Stimulated activated CD4-positive, alpha-beta T cell treated with anti-CD3 and anti-CD28 coated beads, Interleukin-2, amount 100 ng/mL, for 48 hours (primary cell): ENCODE results near the gene KCNK10.
A peak's percentile ranks its signal among the peaks of the same experiment; 100 is the strongest.

Source experiments
- DNase-seq, 2 donors: peaks; one replicate each; pipeline ENCODE4 v3.0.0-alpha.2; 2020

Gene KCNK10, protein sequence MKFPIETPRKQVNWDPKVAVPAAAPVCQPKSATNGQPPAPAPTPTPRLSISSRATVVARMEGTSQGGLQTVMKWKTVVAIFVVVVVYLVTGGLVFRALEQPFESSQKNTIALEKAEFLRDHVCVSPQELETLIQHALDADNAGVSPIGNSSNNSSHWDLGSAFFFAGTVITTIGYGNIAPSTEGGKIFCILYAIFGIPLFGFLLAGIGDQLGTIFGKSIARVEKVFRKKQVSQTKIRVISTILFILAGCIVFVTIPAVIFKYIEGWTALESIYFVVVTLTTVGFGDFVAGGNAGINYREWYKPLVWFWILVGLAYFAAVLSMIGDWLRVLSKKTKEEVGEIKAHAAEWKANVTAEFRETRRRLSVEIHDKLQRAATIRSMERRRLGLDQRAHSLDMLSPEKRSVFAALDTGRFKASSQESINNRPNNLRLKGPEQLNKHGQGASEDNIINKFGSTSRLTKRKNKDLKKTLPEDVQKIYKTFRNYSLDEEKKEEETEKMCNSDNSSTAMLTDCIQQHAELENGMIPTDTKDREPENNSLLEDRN

DNA sequence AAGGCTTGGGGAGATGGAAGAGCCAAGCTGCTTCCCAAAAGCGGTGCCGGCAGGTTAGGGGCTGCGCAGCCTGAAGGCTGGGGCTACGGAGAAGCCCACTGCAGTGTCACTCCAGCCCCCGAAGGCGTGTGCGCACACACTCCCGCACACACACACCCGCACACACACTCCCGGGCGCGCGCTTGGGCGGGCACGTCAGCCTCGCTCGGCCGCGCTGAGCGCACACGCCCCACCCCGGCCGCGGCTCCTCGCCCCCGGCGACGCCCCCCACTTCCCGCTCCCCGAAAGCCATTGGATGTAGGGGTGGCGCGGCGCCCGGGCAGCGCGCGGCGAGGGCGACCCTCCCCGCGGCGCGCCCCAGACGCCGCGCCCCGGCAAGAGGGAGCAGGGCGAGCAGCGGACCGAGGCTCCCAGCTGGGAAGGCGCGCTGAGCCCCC is at the start of gene KCNK10:
KCNK10 (minus strand) TSS at position 184 of the 437 bp plus-strand sequence. CDS start 471 bp downstream, outside the sequence.
- no peak for DNase-seq

DNA sequence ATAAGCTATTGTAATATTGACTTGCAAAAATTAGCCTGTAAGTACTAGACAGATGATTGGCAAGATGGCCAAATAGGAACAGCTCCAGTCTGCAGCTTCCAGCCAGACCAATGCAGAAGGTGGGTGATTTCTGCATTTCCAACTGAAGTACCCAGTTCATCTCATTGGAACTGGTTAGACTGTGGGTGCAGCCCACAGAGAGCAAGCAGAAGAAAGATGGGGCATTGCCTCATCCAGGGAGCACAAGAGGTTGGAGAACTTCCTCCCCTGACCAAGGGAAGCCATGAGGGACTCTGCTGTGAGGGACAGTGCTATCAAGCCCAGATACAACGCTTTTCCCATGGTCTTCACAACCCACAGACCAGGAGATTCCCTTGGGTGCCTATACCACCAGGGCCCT is 46.4 kb upstream of the KCNK10 start:
- DNase-seq, result no peak

DNA sequence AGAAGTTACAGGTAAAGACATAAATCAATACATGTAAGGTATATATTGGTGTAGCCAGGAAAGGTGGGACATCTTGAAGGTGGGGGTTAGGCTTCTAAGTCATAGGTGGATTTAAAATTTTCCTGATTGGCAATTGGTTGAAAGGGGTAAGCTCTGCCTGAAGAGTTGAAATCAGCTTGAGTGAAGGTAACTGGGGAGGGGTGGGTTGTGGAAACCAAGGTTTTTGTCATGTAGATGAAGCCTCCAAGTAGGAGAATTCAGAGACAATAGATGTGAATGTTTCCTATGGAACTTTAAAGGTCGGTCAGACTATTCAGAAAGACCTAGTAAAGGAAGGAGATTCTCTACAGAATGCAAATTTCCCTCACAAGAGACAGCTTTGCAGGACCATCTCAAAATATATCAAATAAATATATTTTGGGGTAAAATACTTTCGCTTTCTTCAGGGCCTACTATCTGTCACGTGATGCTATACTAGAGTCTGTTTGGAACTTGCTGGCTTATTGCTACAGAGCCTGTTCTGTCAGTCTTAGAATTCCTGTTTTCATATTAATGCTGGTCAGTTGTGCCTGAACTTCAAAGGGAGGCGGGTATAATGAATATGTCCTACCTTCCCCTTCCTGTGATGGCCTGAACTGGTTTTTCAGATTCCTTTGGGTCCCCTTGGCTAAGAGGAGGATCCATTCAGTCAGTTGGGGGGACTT is 41.8 kb upstream of the KCNK10 start:
- no peak for DNase-seq

GRCh38 chr14:88363644-88364043 is 40.6 kb upstream of the KCNK10 start:
- no peak for DNase-seq

DNA sequence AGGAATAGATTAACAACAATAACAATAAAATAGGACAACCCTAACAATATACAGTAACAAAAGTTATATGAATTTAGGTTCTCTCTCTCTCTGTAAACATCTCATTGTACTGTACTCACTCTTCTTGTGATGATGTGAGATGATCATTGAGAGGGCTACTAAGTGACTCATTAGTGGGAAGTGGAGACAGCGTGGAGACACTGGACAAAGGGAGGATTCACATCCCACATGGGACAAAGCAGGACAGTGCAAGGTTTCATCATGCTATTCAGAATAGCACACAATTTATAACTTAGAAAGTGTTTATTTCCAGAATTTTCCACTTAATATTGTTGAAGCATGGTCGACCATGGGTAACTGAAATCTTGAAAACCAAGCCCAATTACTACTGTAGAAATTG is 36.4 kb upstream of the KCNK10 start:
- no peak for DNase-seq

- DNase-seq, result no peak
These were observed 31.3 kb upstream of the KCNK10 start for GRCh38 chr14:88354358-88354757.

DNA sequence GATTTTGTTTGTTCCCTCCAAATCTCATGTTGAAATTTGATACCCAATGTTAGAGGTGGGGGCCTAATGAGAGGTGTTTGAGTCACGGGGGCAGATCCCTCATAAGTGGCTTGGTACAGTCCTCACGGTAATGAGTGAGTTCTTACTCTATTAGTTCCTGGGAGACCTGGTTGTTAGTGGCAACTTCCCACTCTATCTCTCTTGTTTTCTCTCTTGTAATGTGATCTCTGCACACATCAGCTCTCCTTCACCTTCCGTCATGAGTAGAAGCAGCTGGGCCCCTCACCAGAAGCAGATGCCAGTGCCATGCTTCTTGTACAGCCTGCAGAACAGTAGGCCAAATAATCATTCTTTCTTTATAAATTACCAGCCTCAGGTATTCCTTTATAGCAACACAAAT is 29.6 kb upstream of the KCNK10 start:
- DNase-seq, result no peak

- DNase-seq, result no peak
These were observed 29.1 kb upstream of the KCNK10 start for GRCh38 chr14:88351966-88352691.

- no peak for DNase-seq
These were observed 25.5 kb upstream of the KCNK10 start for GRCh38 chr14:88348546-88348945.

DNA sequence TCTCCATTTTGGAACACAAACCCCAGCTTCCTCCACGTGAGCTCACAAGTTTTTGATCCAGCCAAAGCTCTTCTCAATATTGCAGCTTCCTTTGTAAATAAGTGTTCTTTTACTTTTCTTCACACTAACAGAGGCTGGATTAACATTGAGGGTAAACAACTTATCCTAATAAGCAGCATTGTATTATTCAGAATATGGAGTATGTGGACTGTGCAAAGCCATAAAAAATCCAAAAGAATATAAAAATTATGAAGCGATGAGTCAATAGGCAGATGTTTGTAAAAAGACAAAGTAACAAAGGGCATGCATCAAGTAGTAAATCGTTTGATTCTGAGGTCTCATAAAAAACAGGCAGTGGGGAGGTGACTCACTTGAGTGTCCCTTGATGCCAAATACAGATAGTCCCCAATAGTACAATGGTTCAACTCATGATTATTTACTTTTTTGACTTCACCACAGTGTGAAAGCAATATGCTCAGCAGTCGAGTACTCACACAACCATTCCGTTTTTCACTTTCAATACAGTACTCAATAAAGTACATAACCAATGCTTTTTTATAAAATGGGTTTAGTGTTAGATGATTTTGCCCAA is 23.1 kb upstream of the KCNK10 start:
- DNase-seq, result no peak

DNA sequence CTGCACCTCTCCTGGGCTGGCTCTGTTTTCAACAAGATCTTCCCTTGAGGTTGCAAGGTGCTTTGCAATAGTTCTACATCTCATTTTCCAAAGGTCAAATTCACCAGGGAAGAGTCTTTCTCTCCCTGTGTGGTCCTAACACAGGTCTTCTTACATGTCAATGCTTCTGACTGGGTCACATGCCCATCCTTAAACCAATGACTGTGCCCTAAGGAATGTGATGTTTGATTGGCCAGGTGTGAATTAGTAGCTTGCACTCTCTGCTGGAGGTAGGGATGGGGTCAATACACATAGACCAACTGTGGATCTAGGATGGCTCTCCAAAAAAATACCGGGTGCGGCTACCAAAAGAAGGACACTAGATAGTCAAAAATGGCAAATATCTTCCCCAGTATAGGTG is 19.9 kb upstream of the KCNK10 start:
- DNase-seq, result no peak

GRCh38 chr14:88340357-88340756 is 17.3 kb upstream of the KCNK10 start:
- no peak for DNase-seq

DNA sequence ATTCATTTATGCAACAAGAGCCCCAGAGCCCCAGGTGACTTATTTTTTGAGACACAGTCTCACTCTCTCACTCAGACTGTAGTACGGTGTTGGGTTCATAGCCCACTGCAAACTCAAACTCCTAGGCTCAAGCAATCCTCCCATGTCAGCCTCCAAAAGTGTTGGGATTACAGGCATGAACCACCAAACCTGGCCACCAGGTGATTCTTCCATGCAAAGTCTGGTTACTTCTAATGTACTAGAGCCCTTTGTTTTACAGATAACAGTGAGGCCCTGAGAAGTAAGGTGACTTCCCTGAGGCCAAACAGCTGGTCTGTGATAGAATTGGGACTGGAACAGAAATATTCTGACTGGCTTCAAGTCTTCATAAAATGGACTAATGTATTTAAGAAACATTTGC is 10.0 kb upstream of the KCNK10 start:
- DNase-seq, result no peak

- DNase-seq, result no peak
These were observed 4.4 kb upstream of the KCNK10 start for GRCh38 chr14:88327497-88327896.

- no peak for DNase-seq
These were observed 3.5 kb upstream of the KCNK10 start for GRCh38 chr14:88326352-88327103.

DNA sequence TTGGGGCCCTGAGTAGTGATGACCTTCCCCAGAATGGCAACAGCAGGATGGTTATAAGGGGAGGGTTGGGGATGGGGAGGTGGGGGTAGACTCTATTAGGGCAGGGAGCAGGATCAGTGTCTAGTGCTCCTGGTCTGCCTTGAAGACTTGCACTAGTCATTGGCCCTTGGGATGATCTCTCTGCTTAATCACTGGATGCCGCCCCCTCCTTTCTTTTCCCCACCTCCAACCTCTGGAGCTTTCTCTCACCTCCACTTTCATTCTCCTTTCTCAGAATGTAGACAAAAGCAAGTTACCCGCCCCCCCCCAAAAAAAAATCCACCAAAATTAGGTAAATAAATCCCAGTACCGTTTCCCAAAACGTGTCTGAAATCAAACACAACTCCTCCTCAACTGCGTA is 2.8 kb upstream of the KCNK10 start:
- no peak for DNase-seq

- DNase-seq, result no peak
These were observed 1.9 kb upstream of the KCNK10 start for GRCh38 chr14:88324930-88325329.

GRCh38 chr14:88324491-88324890 is 1.4 kb upstream of the KCNK10 start:
- no peak for DNase-seq

DNA sequence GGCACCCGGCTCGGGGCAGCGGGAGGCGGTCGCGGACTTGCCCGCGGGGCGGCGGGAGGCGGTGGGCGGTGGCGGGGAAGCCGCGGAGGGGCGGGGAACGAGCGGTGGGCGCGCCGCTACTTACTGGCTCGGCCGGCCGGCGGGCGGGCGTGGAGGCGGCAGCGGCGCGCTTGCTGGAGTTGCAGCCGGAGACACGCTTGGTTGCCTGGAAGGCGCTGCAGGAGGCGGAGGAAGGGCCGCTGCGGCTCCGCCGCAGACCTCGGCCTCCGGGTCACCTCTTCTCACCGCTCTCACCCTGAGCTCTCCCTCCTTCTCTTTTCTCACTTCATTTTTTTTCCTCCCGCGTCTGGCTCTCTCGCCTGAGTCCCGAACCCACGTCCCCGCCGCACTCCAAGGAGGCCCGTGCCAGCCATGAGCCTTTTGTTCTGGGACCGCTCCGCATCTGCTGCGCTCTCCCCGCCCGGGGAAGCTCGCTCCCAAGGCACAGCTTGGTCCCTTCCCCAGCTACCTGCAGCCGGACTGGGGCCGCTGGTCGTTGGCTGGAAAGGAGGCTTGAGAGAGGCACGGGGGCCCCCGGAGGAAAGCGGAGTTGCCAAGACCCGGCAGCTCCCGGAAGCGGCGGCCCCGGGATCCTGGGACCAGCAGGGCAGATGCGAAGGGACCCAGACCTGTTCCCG is 592 bp upstream of the KCNK10 start:
- DNase-seq, result peak in 1 of 2 donors; percentile 2

- no peak for DNase-seq
These were observed 474 bp downstream of the KCNK10 start for GRCh38 chr14:88322504-88323085.
